LNCAP (cell line): ENCODE measurements around the gene CD7.

Source experiments
- CTCF ChIP-seq: fragments of 450-650 bp; IDR thresholded peaks from 2 replicates; pipeline ENCODE4 v1.5.1; 2017; ENCODE audit warnings: mild to moderate bottlenecking

Gene CD7

GRCh38 chr17:82301916-82302567, 15.4 kb downstream of the CD7 start:
- TF ChIP-seq CTCF = no peak

DNA sequence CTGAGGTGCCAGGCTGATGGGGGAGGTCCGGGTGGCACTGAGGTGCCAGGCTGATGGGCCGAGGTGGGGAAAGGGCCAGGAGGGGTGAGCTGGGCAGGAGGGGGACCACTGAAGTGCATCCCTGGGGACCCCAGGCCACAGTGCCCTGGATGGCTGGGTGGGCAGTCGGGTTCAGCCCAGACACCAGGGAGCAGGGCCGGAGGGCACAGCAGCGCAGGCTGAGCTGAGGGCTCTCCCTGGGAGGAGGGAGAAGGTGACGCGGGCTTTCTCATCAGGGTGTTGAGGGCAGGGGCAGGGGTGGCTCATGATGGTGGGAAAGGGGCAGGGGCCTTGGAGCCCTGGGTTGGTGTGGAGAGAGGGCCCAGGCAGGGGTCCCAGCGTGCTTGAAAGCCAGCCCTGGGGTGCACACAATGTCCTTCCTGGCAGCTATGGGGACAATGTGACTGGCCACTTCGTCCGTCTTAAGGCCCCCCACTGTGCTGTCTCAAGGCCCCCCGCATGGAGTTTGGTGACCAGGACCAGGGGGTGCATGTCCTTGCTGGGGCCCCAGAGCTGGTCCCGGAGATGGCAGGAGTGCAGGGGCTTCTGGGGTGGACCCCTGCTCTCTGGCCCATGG, 16.0 kb downstream of the CD7 start:
- TF ChIP-seq CTCF = no peak

DNA sequence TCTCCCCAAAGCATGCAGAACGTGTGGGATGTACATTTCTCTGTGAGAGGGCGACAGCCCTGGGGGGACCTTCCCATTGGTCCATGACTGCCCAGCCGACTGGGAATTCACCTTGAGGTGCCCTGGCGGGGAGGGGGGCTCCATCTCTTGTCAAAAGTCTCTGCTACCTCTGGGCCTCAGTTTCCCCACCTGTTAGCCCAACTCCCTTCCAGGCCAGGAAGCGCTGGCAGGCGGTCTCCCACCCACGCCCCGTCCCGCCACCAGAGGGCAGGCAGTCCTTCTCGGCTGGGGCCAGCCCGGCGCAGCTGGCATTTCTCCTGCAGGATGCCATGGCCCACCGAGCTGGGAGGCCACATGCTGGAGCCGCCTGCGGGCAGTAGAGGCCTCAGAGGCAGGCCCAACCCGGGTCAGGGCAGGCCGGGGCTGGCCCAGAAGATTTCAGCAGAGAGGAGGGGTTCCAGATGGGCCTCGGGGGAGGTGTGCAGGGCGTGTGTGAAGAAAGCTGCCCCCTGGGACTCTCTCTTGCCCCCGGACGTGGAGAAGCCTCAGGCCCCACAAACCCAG, 16.6 kb downstream of the CD7 start:
- peak; percentile 60 for TF ChIP-seq CTCF

- TF ChIP-seq CTCF = no peak
These were observed 17.2 kb downstream of the CD7 start for GRCh38 chr17:82300228-82300627.

DNA sequence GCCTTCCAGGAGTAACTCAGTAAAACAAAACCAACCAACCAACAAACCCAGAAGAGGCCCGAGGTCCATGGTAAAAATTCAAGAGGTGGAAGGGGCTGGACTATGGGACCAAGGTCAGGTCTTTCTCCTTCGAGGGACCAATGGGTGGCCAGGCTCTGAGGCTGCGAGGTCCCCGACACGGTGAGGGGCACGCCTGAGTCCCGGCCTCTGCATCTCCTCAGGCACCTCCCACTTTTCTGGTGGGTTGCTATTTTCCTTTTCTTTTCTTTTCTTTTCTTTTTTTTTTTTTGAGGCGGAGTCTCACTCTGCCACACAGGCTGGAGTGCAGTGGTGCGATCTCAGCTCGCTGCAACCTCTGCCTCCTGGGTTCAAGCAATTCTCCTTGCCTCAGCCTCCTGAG, 18.0 kb downstream of the CD7 start:
- TF ChIP-seq CTCF = no peak

DNA sequence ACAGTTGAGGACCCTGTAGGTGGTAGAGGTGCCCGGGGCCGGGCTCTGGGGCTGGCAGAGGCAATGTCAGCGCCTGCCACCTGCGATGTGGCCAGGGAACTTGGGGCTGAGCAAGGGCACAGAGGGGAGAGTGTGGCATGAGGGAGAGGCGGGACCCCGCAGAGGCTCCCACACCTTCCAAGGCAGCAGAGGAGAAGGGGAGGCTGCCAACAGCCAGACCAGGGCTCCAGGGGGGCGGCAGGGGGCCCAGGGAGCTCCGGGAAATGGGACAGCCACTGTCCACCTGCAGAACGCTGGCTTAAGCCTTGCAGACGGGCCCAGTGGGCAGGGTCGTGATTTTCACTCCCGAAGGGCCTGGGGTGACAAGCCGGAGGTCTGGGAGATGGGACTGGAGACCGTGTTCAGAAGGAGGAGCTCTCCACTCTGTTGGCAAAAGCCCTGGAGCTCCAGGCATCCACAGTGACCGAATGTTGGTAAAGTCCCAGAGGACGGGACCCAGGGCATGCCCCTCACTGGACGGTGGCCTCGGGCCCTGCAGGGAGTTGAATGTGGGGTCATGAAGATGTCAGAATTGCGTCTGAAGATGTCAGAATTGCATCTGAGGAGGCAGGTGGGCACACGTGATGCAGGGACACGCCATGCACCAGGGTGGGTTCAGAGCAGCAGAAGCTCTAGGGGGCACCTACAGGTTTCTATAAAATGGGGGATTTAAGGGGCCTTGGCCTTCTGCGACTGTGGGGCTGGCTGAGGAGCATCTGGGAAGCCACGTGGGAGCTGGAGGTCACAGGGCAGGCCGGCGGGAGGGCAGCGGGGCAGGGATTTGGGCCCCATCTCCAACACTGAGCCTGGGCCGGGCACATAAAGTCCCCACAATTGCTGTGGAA, 18.6 kb downstream of the CD7 start:
- no peak for TF ChIP-seq CTCF

DNA sequence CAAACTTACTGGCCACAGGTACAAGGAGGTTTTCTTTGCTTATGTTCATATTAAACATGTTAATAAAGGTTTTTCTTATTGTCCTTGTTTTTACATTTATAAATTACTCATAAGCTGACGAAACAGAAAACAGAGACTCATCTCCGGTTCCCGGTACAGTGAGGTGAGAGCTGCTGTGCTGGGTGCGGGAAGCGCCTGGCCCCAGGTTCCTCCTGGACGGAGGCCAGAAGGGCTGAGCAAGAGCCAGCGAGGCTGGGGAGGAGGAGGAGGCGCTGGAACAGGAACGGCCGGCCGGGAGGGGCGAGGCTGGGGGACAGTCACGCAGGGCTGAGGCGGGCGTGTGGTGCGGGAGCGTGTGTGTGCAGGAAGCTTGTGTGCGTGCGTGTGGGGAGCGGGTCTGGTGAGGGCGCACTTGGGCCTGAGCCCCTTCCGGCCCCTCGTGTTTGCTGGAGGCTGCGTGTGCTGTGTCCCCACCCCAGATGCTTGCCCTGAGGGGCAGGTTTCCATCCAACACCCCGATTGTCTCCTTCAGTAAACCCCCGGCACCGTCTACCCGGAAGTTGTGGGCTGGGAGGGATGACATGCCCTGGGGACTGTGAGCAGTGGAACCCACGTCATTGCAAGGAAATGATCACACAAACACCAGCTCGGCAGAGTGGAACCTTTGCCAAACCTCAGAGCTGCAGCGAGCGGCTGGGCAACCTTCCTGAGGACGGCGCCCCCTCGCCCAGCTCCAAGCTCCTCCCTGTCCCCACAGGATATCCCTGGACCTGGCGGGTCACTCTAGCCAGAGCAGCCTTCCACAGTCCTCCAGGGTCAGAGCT, 19.5 kb downstream of the CD7 start:
- TF ChIP-seq CTCF = no peak
